Endodermal cell (in vitro differentiated cells): ENCODE results near the gene KRT40. TPM values are rescaled to one million over a fixed set of nuclear protein-coding genes. Genes with fewer than 3 reads are reported as not detected.

Source experiments
- DNase-seq: peaks from one replicate; pipeline ENCODE4 v3.0.0-alpha.2; 2017
- H3K27ac ChIP-seq: 2 replicates; pipeline ENCODE4 v1.5.1; 2013; ENCODE audit warnings: mild to moderate bottlenecking, low read depth, low read length, moderate library complexity
- H3K27me3 ChIP-seq: 2 replicates; pipeline ENCODE4 v1.6.1; 2013; ENCODE audit warnings: mild to moderate bottlenecking, low read length, moderate library complexity; ENCODE audit not compliant: insufficient read depth, control insufficient read depth, poor library complexity, severe bottlenecking
- H3K36me3 ChIP-seq: 2 replicates; pipeline ENCODE4 v1.7.0; 2013; ENCODE audit warnings: mild to moderate bottlenecking, low read length, moderate library complexity; ENCODE audit not compliant: control insufficient read depth, insufficient read depth
- H3K4me1 ChIP-seq: one replicate; pipeline ENCODE4 v1.7.0; 2013; ENCODE audit warnings: low read length; ENCODE audit not compliant: control insufficient read depth, insufficient read depth
- H3K4me3 ChIP-seq: 2 replicates; pipeline ENCODE4 v1.5.1; 2013; ENCODE audit warnings: mild to moderate bottlenecking, low read length, moderate library complexity
- H3K9ac ChIP-seq: 2 replicates; pipeline ENCODE4 v1.6.1; 2013; ENCODE audit warnings: mild to moderate bottlenecking, low read length, moderate library complexity; ENCODE audit not compliant: poor library complexity, severe bottlenecking; ENCODE audit errors: extremely low read depth
- H3K9me3 ChIP-seq: 2 replicates; pipeline ENCODE4 v1.6.1; 2013; ENCODE audit warnings: mild to moderate bottlenecking, low read length, moderate library complexity; ENCODE audit not compliant: control insufficient read depth
- H3K27ac Mint-ChIP-seq: 2 replicates; pipeline ENCODE4 v1.8.0; 2020; ENCODE audit warnings: mixed read lengths
- H3K27me3 Mint-ChIP-seq: 2 replicates; pipeline ENCODE4 v1.8.0; 2021; ENCODE audit warnings: mild to moderate bottlenecking, mixed read lengths; ENCODE audit not compliant: insufficient read depth
- H3K36me3 Mint-ChIP-seq: 2 replicates; pipeline ENCODE4 v1.8.0; 2020; ENCODE audit warnings: low read depth, mixed read lengths
- H3K4me1 Mint-ChIP-seq: 2 replicates; pipeline ENCODE4 v1.8.0; 2020; ENCODE audit warnings: mixed read lengths
- H3K4me3 Mint-ChIP-seq: 2 replicates; pipeline ENCODE4 v1.8.0; 2020; ENCODE audit warnings: mild to moderate bottlenecking, moderate library complexity, mixed read lengths
- H3K9me3 Mint-ChIP-seq: 2 replicates; pipeline ENCODE4 v1.8.0; 2020; ENCODE audit warnings: mild to moderate bottlenecking, mixed read lengths
- CTCF ChIP-seq: fragments of 200-600 bp; sonication (generic); conservative IDR thresholded peaks from 2 replicates; pipeline ENCODE4 v1.5.0; 2021; ENCODE audit warnings: antibody characterized with exemption, mild to moderate bottlenecking
- WGBS, 2 experiments: methylation state at CpG; one replicate each; pipeline versions ENCODE4 v1.1.5 to v1.1.7; 2013; ENCODE audit warnings: missing lambda C conversion rate in 2 of 2, mixed read lengths in 1 of 2; ENCODE audit not compliant: insufficient coverage in 1 of 2, insufficient read length in 1 of 2; 5-methylcytosine and 5-hydroxymethylcytosine counted together
- total RNA-seq, 2 donors: library from RNA; stranded (reverse); fragmentation: NEBNext Ultra II Directional in 1 of 2; extraction: Animal tissue kit (Norgen Biotek cat#: 25700) in 1 of 2; gene quantifications; 2 replicates in 1 of 2; 3 replicates in 1 of 2; pipeline ENCODE4 v1.2.1, GENCODE V29; 2021

Gene KRT40
- total RNA-seq, 2 donors from 2014 or later: not detected

- Histone ChIP-seq H3K27me3 (peaks cover 88% of the 10 kb centered on the region), H3K9me3 (no peaks in the 10 kb centered on the region), H3K4me1 (no peaks in the 10 kb centered on the region), H3K36me3 (no peaks in the 10 kb centered on the region), H3K27ac (no peak overlapping the region), H3K4me3 (no peak overlapping the region), H3K9ac (no peak overlapping the region)
- Mint-ChIP-seq H3K27ac (no peak overlapping the region), H3K4me1 (peaks cover 17% of the 10 kb centered on the region), H3K36me3 (no peaks in the 10 kb centered on the region), H3K4me3 (no peak overlapping the region), H3K27me3 (peaks cover 80% of the 10 kb centered on the region), H3K9me3 (no peaks in the 10 kb centered on the region)
- DNase-seq: no peak
- WGBS, 2 experiments: 87 to 91% methylated on average over 5 to 6 of the region's 6 CpGs
- TF ChIP-seq CTCF: no peak
These were observed 38.7 kb downstream of the KRT40 start for GRCh38 chr17:40945414-40945813.

GRCh38 chr17:40944531-40944930 lies 39.6 kb downstream of the KRT40 start:
- H3K27ac ChIP-seq: no peak overlapping the region
- no peak overlapping the region for H3K9ac ChIP-seq
- H3K27ac Mint-ChIP-seq: no peak overlapping the region
- no peaks in the 10 kb centered on the region for H3K9me3 Mint-ChIP-seq
- no peak for TF ChIP-seq CTCF
- H3K4me3 Mint-ChIP-seq: no peak overlapping the region
- DNase-seq: no peak
- no peaks in the 10 kb centered on the region for H3K36me3 ChIP-seq
- no peaks in the 10 kb centered on the region for H3K9me3 ChIP-seq
- no peaks in the 10 kb centered on the region for H3K4me1 ChIP-seq
- whole genome bisulfite sequencing, 2 experiments: 20% methylated on average over 1 of the region's 1 CpG; no CpG with 5 or more reads in 1 of the 2 experiments
- H3K36me3 Mint-ChIP-seq: no peaks in the 10 kb centered on the region
- H3K4me3 ChIP-seq: no peak overlapping the region
- peaks cover 88% of the 10 kb centered on the region for H3K27me3 ChIP-seq
- peaks cover 15% of the 10 kb centered on the region for H3K4me1 Mint-ChIP-seq
- H3K27me3 Mint-ChIP-seq: peaks cover 80% of the 10 kb centered on the region

GRCh38 chr17:40942553-40942952 lies 41.6 kb downstream of the KRT40 start:
- WGBS, 2 experiments: 93 to 98% methylated on average over 3 of the region's 3 CpGs
- Histone ChIP-seq H3K27ac (no peak overlapping the region), H3K4me3 (no peak overlapping the region), H3K4me1 (no peaks in the 10 kb centered on the region), H3K27me3 (peaks cover 87% of the 10 kb centered on the region), H3K36me3 (no peaks in the 10 kb centered on the region), H3K9ac (no peak overlapping the region), H3K9me3 (no peaks in the 10 kb centered on the region)
- TF ChIP-seq CTCF: no peak
- Mint-ChIP-seq H3K27ac (no peak overlapping the region), H3K27me3 (peaks cover 79% of the 10 kb centered on the region), H3K4me1 (peaks cover 17% of the 10 kb centered on the region), H3K9me3 (no peaks in the 10 kb centered on the region), H3K4me3 (no peak overlapping the region), H3K36me3 (no peaks in the 10 kb centered on the region)
- DNase-seq: no peak
